Measurements from ENCODE around the gene CLMN.

Gene CLMN

DNA sequence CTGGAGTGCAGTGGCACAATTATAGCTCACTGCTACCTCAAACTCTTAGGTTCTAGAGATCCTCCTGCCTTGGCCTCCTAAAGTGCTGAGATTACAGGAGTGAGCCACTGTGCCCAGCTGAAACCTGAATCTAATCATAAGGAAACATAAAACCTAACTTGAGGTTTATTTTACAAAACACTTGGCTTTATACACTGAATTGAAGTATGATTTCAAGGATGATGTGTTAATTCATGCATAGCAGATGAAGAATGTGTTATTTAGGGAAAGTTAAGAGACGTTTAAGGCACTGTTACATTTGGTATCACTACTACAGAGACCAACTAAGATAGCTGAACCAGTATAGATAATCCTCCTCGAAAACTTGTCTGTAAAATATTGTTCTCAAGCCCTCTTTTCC lies 168.8 kb downstream of the CLMN start:
- DNase-seq (ENCODE audit: low read depth in 2 of 2): no peak
- no peak overlapping the region for H3K4me3 ChIP-seq (replicated peaks in 1 of 2; ENCODE audit: low read depth in 2 of 2, low read length in 2 of 2)
- TF ChIP-seq, protein P1, sequence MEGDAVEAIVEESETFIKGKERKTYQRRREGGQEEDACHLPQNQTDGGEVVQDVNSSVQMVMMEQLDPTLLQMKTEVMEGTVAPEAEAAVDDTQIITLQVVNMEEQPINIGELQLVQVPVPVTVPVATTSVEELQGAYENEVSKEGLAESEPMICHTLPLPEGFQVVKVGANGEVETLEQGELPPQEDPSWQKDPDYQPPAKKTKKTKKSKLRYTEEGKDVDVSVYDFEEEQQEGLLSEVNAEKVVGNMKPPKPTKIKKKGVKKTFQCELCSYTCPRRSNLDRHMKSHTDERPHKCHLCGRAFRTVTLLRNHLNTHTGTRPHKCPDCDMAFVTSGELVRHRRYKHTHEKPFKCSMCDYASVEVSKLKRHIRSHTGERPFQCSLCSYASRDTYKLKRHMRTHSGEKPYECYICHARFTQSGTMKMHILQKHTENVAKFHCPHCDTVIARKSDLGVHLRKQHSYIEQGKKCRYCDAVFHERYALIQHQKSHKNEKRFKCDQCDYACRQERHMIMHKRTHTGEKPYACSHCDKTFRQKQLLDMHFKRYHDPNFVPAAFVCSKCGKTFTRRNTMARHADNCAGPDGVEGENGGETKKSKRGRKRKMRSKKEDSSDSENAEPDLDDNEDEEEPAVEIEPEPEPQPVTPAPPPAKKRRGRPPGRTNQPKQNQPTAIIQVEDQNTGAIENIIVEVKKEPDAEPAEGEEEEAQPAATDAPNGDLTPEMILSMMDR (IDR thresholded peaks at IDR 0.05; ENCODE audit: low read depth, low read length): no peak

DNA sequence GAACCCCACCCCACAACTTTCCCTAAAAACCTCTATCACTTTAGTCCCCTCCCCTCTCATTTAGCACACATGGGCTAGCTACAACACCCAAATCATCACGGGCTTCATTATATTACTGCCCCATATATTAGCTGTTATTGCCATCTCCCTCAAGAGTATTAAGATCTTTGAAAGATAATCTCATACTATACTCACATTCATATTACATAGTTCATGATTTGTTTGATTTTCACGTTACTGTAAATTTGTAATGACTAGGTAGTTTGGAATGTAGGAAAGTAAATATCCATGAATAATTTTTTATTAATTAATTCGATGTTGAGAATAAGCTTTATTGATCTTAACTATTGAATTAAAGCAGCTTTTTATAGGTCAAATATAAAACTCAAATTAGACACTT lies 170.3 kb downstream of the CLMN start:
- TF ChIP-seq, protein P1 (IDR thresholded peaks at IDR 0.05; ENCODE audit: low read depth, low read length): no peak
- no peak overlapping the region for H3K4me3 ChIP-seq (replicated peaks in 1 of 2; ENCODE audit: low read depth in 2 of 2, low read length in 2 of 2)
- DNase-seq (ENCODE audit: low read depth in 2 of 2): no peak

DNA sequence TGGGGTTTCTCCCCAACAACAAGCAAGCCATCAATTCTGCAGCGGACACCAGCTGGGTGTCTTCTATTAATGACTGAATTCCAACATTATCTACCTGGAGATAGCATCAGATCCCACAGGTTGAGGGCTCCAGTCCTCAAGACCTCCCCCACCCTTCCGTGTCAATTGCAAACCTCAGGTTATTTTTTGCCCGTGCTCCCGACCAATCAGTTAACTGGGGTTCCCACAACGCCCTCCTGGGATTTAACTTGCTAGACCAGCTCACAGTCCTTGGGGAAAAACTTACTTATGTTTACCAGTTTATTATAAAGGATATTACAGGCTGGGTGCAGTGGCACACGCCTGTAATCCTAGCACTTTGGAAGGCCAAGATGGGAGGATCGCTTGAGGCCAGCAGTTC lies 172.1 kb downstream of the CLMN start:
- no peak for DNase-seq (ENCODE audit: low read depth in 2 of 2)
- TF ChIP-seq, protein P1 (IDR thresholded peaks at IDR 0.05; ENCODE audit: low read depth, low read length): no peak
- no peak overlapping the region for H3K4me3 ChIP-seq (replicated peaks in 1 of 2; ENCODE audit: low read depth in 2 of 2, low read length in 2 of 2)

DNA sequence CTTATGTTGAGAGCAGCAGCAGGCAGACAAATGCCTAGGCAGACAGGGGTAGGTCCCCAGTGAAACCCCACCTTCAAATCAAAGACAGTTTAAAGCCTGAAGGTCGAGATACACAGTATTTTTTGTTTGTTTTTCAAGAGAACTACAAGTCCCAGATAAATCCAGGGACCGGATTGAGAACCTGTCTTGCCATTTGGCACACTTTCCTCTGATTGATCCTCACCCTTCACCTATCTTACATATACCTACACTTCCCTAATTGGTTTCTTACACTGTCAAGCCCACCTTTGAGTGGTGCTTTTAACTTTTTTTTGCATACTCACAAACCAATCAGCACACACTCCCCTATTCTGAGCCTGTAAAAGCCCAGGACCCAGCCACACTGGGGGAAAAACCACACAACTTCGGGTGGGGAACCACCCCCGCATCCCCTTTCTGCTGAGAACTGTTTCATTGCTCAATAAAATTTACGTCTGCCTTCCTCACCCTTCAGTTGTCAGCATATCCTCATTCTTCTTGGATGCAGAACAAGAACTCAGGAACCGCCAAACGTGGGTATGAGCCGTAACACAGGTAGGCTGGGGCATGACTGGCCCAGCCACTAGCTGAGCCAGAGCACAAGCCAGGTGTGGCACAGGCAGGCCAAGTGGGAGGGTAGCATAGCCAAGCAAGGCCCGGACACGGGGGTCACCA lies 173.5 kb downstream of the CLMN start:
- TF ChIP-seq, protein P1 (IDR thresholded peaks at IDR 0.05; ENCODE audit: low read depth, low read length): no peak
- H3K4me3 ChIP-seq (replicated peaks in 1 of 2; ENCODE audit: low read depth in 2 of 2, low read length in 2 of 2): no peak overlapping the region
- no peak for DNase-seq (ENCODE audit: low read depth in 2 of 2)

DNA sequence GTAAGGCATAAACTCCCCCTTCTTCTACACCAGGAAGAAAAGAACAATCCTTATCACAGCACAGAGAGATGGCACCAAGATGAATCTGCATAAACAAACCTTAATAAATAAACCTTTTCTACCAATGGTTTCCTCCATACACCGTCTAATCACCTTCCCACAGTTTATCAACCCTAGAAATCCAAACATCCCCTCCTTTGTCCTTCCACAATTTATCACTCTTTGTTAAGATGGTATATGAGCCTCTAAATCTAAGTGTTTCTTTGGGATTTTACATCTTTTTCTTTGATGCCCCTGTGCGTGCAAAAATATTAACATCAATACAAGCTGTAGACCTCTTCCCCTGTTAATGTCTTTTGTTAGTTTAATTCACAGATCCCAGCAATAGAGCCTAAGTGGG lies 174.9 kb downstream of the CLMN start:
- no peak overlapping the region for H3K4me3 ChIP-seq (replicated peaks in 1 of 2; ENCODE audit: low read depth in 2 of 2, low read length in 2 of 2)
- DNase-seq (ENCODE audit: low read depth in 2 of 2): no peak
- TF ChIP-seq, protein P1 (IDR thresholded peaks at IDR 0.05; ENCODE audit: low read depth, low read length): no peak

DNA sequence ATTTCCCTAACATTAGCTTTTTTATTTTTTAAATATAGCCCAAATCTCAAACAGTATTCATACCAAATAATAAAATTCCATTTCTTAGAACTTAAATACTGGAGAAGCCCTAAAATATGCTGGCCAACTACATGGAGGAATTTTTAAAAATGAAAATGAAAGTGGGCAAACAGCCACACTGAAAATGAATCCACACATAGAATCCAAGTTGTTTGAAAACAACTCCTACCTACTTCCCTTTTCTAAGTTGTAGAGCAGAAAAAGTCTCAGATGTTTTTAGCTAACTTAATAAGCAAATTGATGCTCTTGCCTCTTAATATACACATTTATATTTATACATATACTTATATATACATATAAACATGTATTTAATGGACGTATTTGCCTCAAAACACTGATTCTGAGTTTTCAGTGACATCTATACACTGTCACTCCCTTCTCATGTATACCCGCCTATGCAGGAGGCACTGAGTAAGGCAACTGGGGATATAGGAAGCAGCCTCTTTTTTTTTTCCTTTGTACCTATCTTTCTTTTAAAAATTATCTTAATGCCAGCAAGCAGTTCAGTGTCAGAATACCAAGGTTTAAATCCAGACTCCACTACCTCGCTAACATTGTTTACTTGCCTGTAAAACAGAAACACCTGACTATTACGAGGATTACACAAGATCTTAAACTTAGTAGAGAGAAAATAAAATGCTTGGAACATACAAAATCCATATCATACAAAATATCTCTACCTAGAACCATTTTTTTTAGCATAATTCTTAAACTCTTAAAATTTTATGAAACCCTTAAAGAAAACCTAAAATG lies 175.7 kb downstream of the CLMN start:
- peak; percentile 23 to 41 for DNase-seq (ENCODE audit: low read depth in 2 of 2)
- H3K4me3 ChIP-seq (replicated peaks in 1 of 2; ENCODE audit: low read depth in 2 of 2, low read length in 2 of 2): no peak overlapping the region
- TF ChIP-seq, protein P1 (IDR thresholded peaks at IDR 0.05; ENCODE audit: low read depth, low read length): no peak

All from cardiac fibroblast (primary cell).